NCI-H1930 (cell line): ENCODE data around the gene FN1.
A peak's percentile ranks its signal among the peaks of the same experiment; 100 is the strongest.

Experiments used
- DNase-seq, 2 experiments: peaks; one replicate each; lab custom pipeline; 2025; lab: John Stamatoyannopoulos, UW

Gene FN1

DNA sequence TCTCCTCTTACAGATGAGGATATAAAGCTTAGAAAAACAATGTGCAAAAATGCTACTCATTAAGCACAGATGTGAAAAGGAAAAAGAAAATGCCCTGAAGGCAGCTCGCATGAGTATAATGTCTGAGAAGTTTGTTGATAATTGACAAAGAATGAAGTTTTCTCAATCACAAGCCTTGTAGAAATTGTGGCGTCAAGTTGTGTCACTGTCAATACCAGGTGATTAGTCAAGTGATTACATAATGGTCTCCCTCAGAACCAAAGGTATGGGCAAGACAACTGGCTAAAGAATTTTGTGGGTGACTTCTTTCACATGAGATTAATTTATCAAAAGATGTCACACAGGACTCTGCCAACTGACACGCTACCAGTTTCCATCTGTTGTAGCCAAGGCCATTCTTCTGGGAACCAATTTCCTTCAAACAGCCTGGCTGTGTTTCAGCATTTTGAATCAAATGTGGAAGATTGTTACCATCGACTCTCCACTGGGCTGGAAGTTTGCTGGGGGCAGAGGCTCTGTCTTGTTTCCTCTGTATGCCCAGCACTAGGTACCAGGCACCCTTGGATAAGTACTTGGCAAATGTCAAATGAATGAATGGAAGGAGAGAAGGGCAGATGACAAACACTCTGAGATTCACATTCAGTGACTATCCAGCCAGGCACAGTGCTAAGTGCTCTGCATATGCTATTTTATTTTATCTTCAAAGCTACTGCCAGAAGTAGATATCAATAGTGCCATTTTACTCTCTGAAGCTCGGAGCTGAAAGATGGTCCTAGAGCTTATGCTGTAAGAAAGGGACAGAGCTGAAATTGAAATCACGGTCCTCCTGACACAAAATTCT lies 5.9 kb upstream of the FN1 start:
- no peak for DNase-seq

DNA sequence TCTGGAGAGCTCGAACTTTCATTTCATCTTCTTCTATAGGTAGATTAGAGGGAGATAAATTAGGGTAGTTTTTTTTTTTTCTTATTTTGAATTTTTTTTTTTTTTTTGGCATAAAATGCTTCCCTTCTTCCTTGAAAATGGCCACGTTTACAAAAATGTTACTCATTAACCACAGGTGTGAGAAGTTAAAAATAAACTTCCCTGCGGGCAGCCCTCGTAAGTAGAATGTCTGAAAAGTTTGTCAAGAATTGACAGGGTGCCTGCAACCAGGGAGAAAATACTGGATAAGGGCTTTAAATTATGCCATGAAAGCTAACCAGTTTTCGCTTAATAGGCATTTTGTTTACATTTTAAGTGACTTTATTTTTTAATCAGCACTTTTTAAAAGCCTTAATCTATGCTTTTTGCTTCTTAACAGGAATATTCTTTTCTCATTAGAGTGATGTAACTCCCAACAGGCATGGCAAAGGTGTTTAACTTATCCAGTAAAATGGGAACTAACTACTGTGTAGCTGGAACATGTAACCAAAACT lies 4.2 kb upstream of the FN1 start:
- DNase-seq: no peak

DNA sequence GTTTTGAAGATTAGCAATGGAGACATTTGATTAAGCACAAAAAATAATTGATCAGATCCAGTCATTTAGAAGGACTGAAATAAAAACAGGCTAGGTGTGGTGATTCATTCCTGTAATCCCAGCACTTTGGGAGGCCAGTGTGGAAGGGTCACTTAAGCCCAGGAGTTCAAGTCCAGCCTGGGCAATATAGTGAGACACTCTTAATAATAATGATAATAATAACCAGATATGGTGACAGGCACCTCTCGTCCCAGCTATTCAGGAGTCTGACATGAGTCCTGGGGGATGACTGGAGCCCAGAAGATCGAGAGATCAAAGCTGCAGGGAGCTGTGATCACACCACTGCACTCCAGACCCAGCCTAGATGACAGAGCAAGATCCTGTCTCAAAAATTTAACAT lies 3.5 kb upstream of the FN1 start:
- no peak for DNase-seq

DNA sequence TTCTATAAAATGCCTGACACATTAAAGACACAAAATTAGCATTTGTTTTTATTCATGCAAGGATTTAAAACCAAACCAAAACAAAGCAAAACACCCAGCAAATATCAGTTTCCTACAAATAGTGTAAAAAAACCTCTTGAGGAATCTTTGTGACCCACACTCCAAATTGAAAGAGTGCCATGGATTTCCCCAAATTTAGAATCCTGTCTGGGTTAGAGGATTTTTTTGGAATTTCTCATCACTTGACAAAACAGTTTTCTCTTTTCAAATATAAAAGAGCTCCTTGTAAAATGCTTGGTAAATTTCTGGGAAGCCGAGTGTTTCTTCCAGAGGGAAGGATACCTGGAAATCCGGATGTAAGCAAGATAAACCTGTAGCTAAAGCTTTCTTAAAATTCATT lies 1.7 kb upstream of the FN1 start:
- no peak for DNase-seq

DNA sequence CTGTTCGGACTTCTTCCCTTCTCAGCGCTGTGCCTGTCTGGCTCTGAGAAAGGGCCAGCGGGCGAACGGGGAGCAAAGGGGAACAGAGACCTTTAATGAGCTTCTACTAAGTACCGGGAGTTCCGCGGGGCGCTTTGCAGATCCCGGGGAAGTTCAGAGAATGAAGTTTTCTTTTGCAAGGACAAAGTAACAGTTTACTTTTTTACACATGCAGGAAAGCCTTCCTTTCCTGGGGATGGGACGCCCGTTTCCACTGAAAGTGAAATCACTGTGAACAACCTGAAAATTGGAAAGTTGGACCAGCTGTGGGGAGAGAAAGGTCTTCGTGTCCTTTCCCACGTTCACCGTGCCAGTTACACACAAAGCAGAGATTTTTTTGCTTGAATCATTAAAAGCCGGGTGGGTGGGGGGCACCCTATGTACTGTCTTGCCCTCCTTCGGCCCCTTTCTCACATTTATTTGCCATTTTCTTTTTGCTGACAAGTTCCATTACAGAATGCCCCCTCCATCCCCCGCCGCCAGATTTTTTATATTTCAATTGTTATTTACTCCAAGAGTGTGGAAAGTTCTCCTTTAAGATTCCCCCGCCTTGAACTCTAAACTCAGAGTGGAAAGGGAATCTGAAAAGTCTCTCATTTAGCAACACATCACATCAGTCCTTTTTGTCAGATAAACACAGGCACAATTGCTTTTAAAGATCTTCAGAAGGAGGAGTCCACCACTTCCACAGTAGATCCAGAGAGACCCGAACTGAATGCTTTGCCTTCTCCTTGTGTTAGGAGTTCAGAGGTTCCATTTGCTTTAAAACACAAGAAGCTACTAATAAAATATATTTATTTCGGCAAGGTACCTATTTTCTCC lies 1.1 kb upstream of the FN1 start:
- DNase-seq: no peak

DNA sequence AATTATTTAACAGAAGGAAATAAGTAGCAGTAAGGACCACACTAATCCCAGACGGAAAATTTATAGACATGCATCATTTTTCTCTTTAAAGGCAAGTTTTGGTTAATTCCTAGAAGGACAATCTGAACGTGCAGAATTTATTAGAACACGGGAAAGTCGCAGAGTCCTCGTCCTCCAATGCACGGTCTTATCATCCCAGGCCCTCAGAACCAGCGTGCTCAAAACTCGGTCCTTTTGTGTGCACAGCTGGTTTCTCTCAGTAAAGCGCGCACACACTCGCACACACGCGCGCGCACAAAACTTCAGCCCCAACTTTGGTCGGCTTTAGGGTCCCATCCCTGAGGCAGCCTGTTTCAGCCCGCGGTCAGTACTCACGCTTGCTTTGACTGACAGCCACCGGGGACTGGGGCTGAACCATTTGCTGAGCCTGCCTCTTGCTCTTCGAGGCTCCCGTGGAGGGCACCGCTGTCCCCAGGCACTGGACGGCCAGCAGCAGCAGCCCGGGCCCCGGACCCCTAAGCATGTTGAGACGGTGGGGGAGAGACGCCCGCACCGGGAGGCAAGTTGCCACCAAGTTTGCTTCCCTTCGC lies 493 bp downstream of the FN1 start:
- DNase-seq: peak in 1 of 2 experiments; percentile 13

DNA sequence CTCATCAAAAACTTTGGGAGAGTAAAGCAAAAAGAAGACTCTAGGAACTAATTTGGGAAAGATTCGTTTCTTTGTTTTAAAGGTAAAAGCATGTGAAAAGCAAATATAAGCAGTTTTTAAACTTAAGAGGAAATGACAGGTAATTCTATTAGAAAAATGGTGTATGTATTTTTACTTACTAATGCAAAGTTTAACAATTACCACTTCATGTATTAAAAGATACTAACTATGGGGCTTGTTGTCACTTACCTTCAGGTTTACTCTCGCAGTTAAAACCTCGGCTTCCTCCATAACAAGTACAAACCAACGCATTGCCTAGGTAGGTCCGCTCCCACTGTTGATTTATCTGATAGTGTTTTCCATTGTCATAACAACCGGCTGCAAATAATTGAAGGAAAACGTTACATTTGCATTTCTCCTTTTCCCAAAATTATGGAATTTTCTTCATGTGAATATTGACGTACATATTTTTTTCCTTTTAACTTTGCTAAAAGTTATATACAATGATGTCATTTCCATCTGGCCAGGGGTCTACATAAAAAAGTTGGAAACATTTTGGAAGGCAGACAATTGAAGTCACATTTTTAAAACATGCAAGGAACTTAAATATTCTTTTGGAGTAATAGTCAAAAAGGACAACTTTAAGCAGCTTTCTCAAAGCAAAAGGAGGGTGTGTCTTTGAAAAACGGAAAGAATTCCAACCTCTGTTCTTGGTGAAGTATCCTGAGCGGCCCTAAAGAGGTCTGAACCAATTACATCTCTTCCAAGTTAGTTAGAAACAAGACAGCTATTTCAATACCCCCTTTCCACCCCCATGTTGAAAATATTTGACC lies 1.2 kb downstream of the FN1 start:
- no peak for DNase-seq

DNA sequence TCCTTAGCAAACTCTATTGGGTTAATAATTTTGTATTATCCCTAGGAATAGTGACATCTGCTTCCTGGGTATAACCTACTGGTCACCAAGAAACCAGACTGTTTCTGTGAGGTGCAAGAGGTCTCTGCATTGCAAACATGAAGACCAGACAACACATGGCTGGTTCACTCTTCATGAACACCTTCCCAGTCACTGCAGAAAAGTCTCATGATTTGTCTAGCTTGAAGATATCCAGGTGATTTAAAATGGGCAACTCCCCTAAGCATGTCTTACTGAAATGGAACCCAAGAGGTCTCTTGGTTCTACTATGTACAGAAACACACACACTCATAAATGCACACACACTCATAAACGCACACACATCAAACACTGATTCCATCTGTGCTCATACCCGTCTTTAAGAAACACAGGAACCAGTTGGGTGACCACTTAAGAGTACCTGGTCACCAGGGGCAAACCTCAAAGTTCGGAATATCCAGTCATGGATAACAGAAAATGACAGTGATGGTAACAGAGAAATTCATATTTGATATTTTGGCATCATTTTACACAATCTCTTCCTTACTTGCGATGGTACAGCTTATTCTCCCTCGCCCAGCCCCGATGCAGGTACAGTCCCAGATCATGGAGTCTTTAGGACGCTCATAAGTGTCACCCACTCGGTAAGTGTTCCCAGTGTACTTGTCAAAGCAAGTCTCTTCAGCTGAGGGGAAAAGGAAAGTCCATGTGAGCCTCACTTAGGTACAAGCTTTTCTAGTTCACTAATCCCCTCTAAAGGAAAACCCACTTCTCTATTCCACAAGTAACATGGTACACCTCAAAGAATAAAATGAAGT lies 2.9 kb downstream of the FN1 start:
- DNase-seq: no peak

DNA sequence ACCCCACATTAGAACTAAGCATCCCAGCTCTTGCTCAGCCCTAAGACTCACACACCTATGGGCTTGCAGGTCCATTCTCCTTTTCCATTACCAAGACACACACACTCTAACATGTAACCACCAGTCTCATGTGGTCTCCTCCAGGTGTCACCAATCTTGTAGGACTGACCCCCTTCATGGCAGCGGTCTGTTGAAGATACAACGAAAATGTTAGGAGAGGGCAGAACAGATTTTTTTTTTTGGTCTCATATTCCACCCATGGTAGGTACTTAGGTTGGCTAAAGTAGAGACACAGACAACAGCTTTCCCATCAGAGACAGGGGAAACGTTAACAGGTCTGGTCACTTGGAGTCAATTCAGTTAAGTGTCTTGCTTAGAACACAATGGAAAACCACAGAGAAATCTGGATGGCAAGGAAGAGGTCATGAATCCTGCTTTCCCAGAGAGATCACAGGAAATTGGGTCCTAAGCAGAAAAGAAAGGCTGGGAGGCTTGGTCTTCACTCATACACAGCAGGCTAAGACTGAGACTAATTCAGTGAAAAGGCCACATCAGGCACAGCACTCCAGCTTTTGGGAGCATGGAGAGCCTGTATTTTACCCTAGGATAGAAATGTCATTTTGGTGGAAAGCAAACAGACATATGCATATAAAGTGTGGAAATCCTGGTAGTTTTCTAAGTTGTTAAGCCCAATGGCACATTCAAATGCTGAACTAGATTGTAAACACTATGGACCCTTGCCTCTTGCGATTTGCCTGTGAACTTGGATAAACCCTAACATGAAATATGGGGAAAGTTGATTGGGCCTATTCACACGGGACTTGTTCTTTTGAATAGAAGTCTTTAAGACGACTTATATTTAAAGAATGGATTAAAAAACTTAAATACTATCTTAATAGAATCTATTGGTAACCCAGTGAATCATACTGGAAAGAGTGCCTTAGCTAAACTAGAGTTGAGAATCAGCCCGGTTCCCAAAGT lies 3.8 kb downstream of the FN1 start:
- no peak for DNase-seq

DNA sequence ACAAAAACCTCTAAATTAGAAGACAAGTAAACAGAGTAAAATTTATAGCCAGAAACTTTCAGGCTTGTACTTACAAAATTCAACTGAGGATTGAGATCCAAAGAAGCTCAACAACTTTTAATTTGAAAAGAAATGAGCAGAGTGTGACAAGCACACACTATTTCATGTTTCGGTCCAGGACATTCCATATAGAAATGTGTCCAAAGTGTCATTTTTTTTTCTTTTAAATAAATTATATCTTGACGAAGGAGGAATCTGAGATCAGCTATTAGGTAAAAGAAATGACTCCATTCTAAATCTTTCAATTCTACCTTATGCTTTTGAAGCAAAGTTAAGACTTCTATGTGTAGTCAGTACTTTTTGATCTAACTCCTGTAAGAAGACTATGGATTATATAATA lies 4.6 kb downstream of the FN1 start:
- DNase-seq: no peak

DNA sequence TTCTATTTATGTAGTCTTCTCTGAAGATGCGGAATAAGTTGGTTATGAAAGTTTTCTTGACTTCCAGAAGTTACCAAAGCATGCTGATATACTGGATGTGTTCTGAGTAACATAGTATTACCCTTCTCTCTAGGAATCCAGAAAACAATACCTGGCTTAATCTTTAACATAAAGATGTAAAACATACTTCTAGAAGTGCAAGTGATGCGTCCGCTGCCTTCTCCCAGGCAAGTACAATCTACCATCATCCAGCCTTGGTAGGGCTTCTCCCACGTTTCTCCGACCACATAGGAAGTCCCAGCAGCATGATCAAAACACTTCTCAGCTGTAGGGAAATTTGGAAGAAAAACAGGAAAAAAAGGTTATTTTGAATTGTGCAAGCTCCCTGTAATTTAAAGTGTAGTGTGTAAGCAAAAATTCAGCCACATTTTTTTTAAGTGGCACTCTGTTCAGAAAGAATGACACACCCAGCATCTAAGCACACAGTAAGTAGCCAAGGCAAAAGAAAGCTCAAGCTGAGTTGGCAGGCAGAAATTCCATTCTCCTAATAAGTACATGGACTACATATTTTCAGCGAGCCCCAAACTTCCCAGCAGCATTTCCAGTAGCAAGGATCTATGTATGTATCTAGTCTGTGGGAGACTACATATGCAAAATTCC lies 5.2 kb downstream of the FN1 start:
- DNase-seq: no peak

DNA sequence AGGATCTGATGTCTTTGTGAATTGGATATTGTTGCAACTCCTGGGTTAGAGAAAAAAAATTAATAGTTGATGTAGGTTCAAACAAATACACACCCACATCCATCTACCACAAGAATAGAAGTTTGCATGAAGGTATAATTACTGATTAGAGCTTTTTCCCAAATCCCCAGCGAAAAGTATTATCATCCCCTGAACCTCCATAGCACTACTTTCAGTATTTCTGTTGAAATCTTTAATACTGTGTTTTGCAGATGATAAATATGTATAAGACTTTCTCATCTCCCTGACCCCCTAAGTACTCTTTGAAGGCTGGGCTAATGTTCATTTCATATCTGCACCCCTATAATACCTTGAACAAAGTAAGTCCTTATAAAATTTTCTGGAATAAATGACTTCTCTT lies 6.4 kb downstream of the FN1 start:
- no peak for DNase-seq

DNA sequence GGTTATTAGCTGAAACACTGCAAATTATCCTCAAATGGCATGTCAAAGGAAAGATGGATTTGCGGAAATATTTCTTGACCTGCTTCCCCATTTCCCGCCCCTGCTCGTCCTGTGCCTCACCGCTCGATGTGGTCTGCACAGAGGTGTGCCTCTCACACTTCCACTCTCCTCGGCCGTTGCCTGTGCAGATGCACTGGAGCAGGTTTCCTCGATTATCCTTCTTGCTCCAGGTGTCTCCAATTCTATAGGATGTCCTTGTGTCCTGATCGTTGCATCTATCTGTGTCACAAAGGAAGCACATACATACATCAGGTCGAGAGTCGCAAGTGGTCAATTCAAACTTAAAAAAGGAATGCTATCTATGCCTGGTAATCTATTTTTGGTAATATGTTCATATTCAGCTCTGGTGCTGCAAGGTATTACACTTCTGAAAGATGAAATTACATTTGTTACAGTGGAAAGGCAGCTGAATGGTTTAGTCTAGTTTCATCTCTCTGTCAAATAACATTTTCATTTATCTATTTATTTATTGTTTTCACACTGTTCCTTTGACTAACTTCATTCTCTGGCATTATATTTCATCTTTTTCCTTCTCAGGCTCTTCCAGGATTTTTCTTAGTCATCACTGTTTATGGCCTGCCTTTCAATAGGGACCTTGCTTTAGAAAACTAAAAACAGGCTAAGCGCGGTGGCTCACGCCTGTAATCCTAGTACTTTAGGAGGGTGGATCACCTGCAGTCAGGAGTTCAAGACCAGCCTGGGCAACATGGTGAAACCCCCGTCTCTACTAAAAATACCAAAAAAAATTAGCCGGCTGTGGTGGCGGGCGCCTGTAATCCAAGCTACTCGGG lies 7.6 kb downstream of the FN1 start:
- no peak for DNase-seq

DNA sequence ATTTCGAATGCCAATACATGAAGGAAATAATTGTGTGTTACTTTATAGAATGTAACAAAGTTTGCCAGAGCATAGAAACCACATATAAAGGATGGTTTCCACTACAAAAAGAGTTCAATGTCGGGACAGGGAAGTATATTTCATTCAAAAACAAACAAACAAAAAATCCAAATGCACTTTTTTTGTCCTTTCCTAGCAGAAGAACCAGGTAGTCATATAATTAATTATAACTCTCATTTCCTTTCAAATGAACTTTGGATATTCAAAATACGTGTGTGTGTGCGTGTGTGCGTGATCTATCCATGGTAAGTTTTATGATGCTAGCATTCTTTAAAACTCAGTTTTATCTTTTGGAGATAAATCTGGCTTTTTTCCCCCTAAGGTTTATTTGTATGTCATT lies 8.3 kb downstream of the FN1 start:
- DNase-seq: no peak

DNA sequence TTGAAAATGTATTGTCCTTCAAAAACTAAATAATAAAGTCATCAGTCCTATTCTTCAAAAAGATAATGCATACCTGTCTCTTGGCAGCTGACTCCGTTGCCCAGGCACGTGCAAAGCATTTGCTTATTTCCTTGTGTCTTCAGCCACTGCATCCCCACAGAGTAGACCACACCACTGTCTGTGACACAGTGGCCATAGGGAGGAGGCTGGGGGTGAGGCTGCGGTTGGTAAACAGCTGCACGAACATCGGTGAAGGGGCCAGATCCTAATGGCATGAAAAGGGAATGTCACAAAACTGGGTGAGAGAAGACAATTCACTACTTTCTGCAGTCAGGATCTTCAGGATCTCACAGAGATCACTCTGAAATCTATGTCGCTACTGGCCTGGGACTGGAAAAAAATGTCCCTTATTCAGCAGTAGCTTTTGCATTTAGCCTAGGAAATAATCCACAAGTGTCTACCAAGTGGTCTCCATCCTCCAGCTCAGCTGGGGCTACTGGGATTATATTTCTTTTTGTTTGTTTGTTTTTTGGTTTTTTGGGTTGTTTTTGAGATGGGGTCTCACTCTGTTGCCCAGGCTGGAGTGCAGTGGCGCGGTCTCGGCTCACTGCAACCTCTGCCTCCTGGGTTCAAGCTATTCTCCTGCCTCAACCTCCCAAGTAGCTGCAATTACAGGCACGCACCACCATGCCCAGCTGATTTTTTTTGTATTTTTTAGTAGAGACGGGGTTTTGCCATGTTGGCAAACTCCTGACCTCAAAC lies 10.7 kb downstream of the FN1 start:
- no peak for DNase-seq

DNA sequence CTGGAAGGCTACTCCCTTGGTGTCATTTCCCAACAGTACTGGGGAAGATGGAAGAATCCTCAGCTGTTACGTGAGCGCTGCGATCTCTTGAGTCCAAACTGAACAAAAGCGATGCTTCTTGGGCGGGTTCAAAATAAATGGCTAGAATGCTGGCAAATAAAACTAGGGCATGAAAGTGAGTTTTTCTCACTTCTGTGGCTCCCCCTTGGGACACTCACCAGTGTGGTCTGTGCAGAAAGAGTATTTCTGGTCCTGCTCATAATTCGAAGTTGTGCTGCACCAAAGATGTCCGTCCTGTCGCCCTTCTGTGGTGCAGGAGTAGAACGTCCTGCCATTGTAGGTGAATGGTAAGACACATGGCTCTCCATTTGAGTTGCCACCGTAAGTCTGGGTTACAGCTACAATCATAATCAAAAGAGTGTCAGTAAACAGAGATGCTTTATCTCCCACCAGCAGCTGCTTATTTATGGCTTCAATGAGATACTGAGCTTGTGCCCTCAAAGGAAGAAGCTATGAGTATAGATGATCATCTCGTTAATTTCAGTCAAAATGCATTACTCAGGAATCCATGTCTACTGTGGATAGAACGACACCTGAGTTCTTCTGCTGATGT lies 11.8 kb downstream of the FN1 start:
- no peak for DNase-seq

DNA sequence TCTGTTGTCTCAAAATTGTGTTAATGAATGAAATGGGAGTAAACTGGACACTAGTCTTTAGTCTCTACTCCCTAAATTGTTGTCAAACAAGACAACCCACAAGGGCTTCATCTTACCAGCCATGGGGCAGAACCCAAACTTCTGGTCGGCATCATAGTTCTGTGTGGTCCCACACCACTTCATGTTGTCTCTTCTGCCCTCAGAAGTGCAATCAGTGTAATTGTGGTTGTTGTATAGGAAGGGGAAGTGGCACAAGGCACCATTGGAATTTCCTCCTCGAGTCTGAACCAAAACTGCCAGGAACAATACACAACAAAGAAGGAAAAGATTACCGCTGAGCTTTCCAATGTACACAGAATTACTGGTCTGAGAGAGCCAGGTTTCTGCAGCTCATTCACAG lies 12.6 kb downstream of the FN1 start:
- DNase-seq: no peak
